GM23248 (cell line): ENCODE results near the gene PTPRA. TPM values are rescaled to one million over a fixed set of nuclear protein-coding genes. Genes with fewer than 3 reads are reported as not detected.
A peak's percentile ranks its signal among the peaks of the same experiment; 100 is the strongest.

ENCODE experiments used
- DNase-seq: peaks from one replicate; pipeline ENCODE4 v3.0.0-alpha.2; 2015
- H2AFZ ChIP-seq: fragments of 200-600 bp; sonication (generic); 2 replicates; pipeline ENCODE4 v1.6.1; 2016; ENCODE audit warnings: antibody characterized with exemption
- H3F3A ChIP-seq: fragments of 200-600 bp; sonication (generic); 2 replicates; pipeline ENCODE4 v1.6.1; 2016; ENCODE audit warnings: mild to moderate bottlenecking, antibody characterized with exemption, mixed run types; ENCODE audit not compliant: insufficient read depth
- H3K27ac ChIP-seq: fragments of 200-600 bp; sonication (generic); 2 replicates; pipeline ENCODE4 v1.5.1; 2016; ENCODE audit warnings: mild to moderate bottlenecking
- H3K27me3 ChIP-seq: fragments of 200-600 bp; sonication (generic); replicated peaks from 2 replicates; pipeline ENCODE4 v1.6.1; 2016; ENCODE audit warnings: mild to moderate bottlenecking; ENCODE audit not compliant: insufficient read depth
- H3K36me3 ChIP-seq: fragments of 200-600 bp; sonication (generic); 2 replicates; pipeline ENCODE4 v1.6.1; 2016; ENCODE audit warnings: low read depth, mild to moderate bottlenecking
- H3K4me1 ChIP-seq: fragments of 200-600 bp; sonication (generic); 2 replicates; pipeline ENCODE4 v1.6.1; 2016; ENCODE audit warnings: mild to moderate bottlenecking; ENCODE audit not compliant: insufficient read depth
- H3K4me2 ChIP-seq: fragments of 200-600 bp; sonication (generic); one replicate; pipeline ENCODE4 v1.6.1; 2016; ENCODE audit warnings: mild to moderate bottlenecking; ENCODE audit not compliant: unreplicated experiment
- H3K4me3 ChIP-seq: fragments of 200-600 bp; sonication (generic); 2 replicates; pipeline ENCODE4 v1.5.1; 2016; ENCODE audit warnings: mild to moderate bottlenecking
- H3K79me2 ChIP-seq: fragments of 200-600 bp; sonication (generic); 2 replicates; pipeline ENCODE4 v1.6.1; 2016; ENCODE audit warnings: mild to moderate bottlenecking; ENCODE audit not compliant: insufficient read depth
- H3K9ac ChIP-seq: fragments of 200-600 bp; sonication (generic); 2 replicates; pipeline ENCODE4 v1.6.1; 2016; ENCODE audit warnings: mild to moderate bottlenecking
- H3K9me2 ChIP-seq: fragments of 200-600 bp; sonication (generic); 2 replicates; pipeline ENCODE4 v1.6.1; 2016; ENCODE audit warnings: mixed run types, mild to moderate bottlenecking, moderate library complexity; ENCODE audit not compliant: insufficient read depth
- H3K9me3 ChIP-seq: fragments of 200-600 bp; sonication (generic); one replicate; pipeline ENCODE4 v1.6.1; 2017; ENCODE audit warnings: low read depth
- H4K20me1 ChIP-seq: fragments of 200-600 bp; sonication (generic); 2 replicates; pipeline ENCODE4 v1.6.0; 2016; ENCODE audit not compliant: insufficient read depth
- EZH2 ChIP-seq: fragments of 200-600 bp; sonication (generic); IDR thresholded peaks from 2 replicates; pipeline ENCODE4 v1.6.1; 2018; ENCODE audit warnings: antibody characterized with exemption, mild to moderate bottlenecking; ENCODE audit not compliant: insufficient read depth, poor library complexity, severe bottlenecking
- EZH2phosphoT487 ChIP-seq: fragments of 200-600 bp; sonication (generic); IDR thresholded peaks from 2 replicates; pipeline ENCODE4 v1.6.1; 2018; ENCODE audit warnings: antibody characterized with exemption, moderate library complexity, mild to moderate bottlenecking, low read depth; ENCODE audit not compliant: insufficient read depth
- WGBS, 2 experiments: methylation state at CpG; one replicate each; pipeline ENCODE4 v1.1.6; 2015 to 2017; ENCODE audit warnings: low lambda C conversion rate in 2 of 2, low coverage in 1 of 2; ENCODE audit errors: missing lambda C conversion rate in 2 of 2; 5-methylcytosine and 5-hydroxymethylcytosine counted together
- in situ Hi-C: fragments of 300-500 bp; cut with MboI; formaldehyde crosslinking; loops from 2 replicates; pipeline ENCODE4 v1.15.0; 2020
- polyA plus RNA-seq: library from polyadenylated mRNA; unstranded; fragments of >200 nt; fragmentation: Nextera tagmentation; extraction: Ambion mirVana; gene quantifications from 2 replicates; pipeline ENCODE4 v1.2.1, GENCODE V29; 2016
- total RNA-seq: library from RNA; depleted of rRNA; stranded (reverse); fragments of >200 nt; shearing (Covaris generic); gene quantifications from 2 replicates; pipeline ENCODE4 v1.2.3, GENCODE V29; 2014

The PTPRA gene
- total and polyA plus RNA-seq, 2 experiments from 2014 or later, result 37.4 to 50.8 TPM

GRCh38 chr20:3043322-3043721, 170.0 kb downstream of the PTPRA start, which contains the start of gene GNRH2:
Gene GNRH2, plus strand, starts transcription at chr20:3043622. Its CDS starts 793 bp downstream, at chr20:3044415.
- Histone ChIP-seq H3K4me1 (peaks cover 7% of the 10 kb centered on the region; the same call in 1 of the 2 replicates), H3K4me3 (no peak within 1 kb of the TSS), H3F3A (0 out of 2 replicates have a peak, but pooled peaks cover 6% of the 10 kb centered on the region), H4K20me1 (no peaks in the 10 kb centered on the region), H2AFZ (no peak within 1 kb of the TSS), H3K9me3 (no peaks in the 10 kb centered on the region), H3K79me2 (peaks cover 19% of the 10 kb centered on the region), H3K4me2 (no peak within 1 kb of the TSS), H3K9ac (no peak within 1 kb of the TSS), H3K9me2 (no peaks in the 10 kb centered on the region), H3K36me3 (peaks cover 1% of the 10 kb centered on the region; the same call in 1 of the 2 replicates), H3K27me3 (no peaks in the 10 kb centered on the region), H3K27ac (no peak within 1 kb of the TSS)
- WGBS, 2 experiments, result 53 to 67% methylated on average over 3 of the region's 3 CpGs
- no peak for TF ChIP-seq EZH2
- no peak for TF ChIP-seq EZH2phosphoT487
- in situ Hi-C loops, result no loop called here
- no peak for DNase-seq

GRCh38 chr20:3044336-3044965, 171.2 kb downstream of the PTPRA start:
- peaks cover 19% of the 10 kb centered on the region for H3K79me2 ChIP-seq
- H4K20me1 ChIP-seq, result no peaks in the 10 kb centered on the region
- in situ Hi-C loops, result no loop called here
- H3K9ac ChIP-seq, result no peak overlapping the region
- H3K27ac ChIP-seq, result 0 out of 2 replicates have a peak overlapping the region, but pooled peaks have one; percentile 77
- no peaks in the 10 kb centered on the region for H3K9me3 ChIP-seq
- H3K4me2 ChIP-seq, result no peak overlapping the region
- H2AFZ ChIP-seq, result no peak overlapping the region
- H3K4me3 ChIP-seq, result no peak overlapping the region
- DNase-seq, result no peak
- WGBS, 2 experiments, result 92 to 96% methylated on average over 8 of the region's 8 CpGs
- TF ChIP-seq EZH2phosphoT487 (no peak), EZH2 (no peak)
- peaks cover 7% of the 10 kb centered on the region; the same call in 1 of the 2 replicates for H3K4me1 ChIP-seq
- peaks cover 5% of the 10 kb centered on the region; the same call in 1 of the 2 replicates for H3K36me3 ChIP-seq
- no peaks in the 10 kb centered on the region for H3K27me3 ChIP-seq
- 0 out of 2 replicates have a peak, but pooled peaks cover 6% of the 10 kb centered on the region for H3F3A ChIP-seq
- H3K9me2 ChIP-seq, result no peaks in the 10 kb centered on the region

- WGBS, 2 experiments, result 3 to 6% methylated on average over 13 to 24 of the region's 24 CpGs
- Histone ChIP-seq H3K36me3 (peaks cover 5% of the 10 kb centered on the region; the same call in 1 of the 2 replicates), H3K4me1 (peaks cover 7% of the 10 kb centered on the region; the same call in 1 of the 2 replicates), H3K9me3 (no peaks in the 10 kb centered on the region), H3K27ac (peak overlapping the region; percentile 77), H3K27me3 (no peaks in the 10 kb centered on the region), H3K4me2 (peak overlapping the region; percentile 83), H3K9ac (peak overlapping the region; percentile 85), H3K9me2 (no peaks in the 10 kb centered on the region), H3F3A (0 out of 2 replicates have a peak, but pooled peaks cover 6% of the 10 kb centered on the region), H4K20me1 (no peaks in the 10 kb centered on the region), H3K4me3 (peak overlapping the region; percentile 92), H3K79me2 (peaks cover 19% of the 10 kb centered on the region), H2AFZ (peak overlapping the region; percentile 83)
- TF ChIP-seq EZH2 (no peak), EZH2phosphoT487 (no peak)
- in situ Hi-C loops, result no loop called here
- DNase-seq, result peak; percentile 85
Measured at GRCh38 chr20:3045042-3045815, 171.9 kb downstream of the PTPRA start.

DNA sequence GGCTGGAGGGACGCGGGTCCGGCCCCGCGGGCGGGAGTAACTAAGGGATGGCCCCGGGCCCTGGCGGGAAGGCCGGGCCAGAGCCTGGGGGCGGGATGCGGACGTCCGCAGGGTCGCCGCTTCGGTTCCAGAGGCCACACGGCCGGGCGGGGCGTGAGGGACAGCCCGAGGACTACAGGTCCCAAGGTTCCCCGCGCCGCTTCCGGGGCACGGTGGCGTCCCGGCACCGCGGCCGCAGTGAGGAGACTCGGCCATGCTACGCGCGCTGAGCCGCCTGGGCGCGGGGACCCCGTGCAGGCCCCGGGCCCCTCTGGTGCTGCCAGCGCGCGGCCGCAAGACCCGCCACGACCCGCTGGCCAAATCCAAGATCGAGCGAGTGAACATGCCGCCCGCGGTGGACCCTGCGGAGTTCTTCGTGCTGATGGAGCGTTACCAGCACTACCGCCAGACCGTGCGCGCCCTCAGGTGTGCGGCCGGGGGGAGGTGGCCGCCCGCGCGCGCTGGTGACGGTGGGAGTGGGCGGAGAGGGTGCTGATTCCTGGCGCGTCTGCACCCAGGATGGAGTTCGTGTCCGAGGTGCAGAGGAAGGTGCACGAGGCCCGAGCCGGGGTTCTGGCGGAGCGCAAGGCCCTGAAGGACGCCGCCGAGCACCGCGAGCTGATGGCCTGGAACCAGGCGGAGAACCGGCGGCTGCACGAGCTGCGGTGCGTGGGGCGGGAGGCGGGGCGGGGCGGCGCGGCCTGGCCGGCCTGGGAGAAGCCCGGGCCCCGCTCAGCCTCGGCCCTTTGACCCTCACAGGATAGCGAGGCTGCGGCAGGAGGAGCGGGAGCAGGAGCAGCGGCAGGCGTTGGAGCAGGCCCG, 172.8 kb downstream of the PTPRA start, which contains the start of gene MRPS26:
TSS of gene MRPS26 (plus strand) at position 237 of the 861 bp plus-strand sequence. CDS start at position 254, 17 bp downstream.
- Histone ChIP-seq H3K79me2 (peaks cover 19% of the 10 kb centered on the region), H3K9me3 (no peaks in the 10 kb centered on the region), H3K4me2 (peak within 1 kb of the TSS; percentile 83), H3F3A (0 out of 2 replicates have a peak, but pooled peaks cover 6% of the 10 kb centered on the region), H2AFZ (peak within 1 kb of the TSS; percentile 83), H3K36me3 (peaks cover 5% of the 10 kb centered on the region; the same call in 1 of the 2 replicates), H3K4me1 (peaks cover 7% of the 10 kb centered on the region; the same call in 1 of the 2 replicates), H3K9ac (peak within 1 kb of the TSS; percentile 85), H3K4me3 (peak within 1 kb of the TSS; percentile 92), H4K20me1 (no peaks in the 10 kb centered on the region), H3K27ac (peak within 1 kb of the TSS; percentile 77), H3K9me2 (no peaks in the 10 kb centered on the region), H3K27me3 (no peaks in the 10 kb centered on the region)
- TF ChIP-seq EZH2, result no peak
- no peak for TF ChIP-seq EZH2phosphoT487
- DNase-seq, result peak; percentile 95
- WGBS, 2 experiments, result 1 to 2% methylated on average over 69 to 75 of the region's 104 CpGs
- in situ Hi-C loops, result no loop called here
